GM18502 (cell line): ENCODE data around the gene DDX31.

ENCODE experiments used
- ATAC-seq: cut with Tn5 transposase; IDR thresholded peaks from one replicate; pipeline ENCODE4 v1.9.1; 2021; ENCODE audit warnings: mild to moderate bottlenecking; ENCODE audit not compliant: unreplicated experiment, poor library complexity

Gene DDX31

GRCh38 chr9:132638240-132638639 is 31.5 kb downstream of the DDX31 start:
- ATAC-seq, result no peak

GRCh38 chr9:132637801-132638200 is 32.0 kb downstream of the DDX31 start:
- no peak for ATAC-seq

GRCh38 chr9:132637351-132637750 is 32.4 kb downstream of the DDX31 start:
- no peak for ATAC-seq

- no peak for ATAC-seq
These were observed 35.5 kb downstream of the DDX31 start for GRCh38 chr9:132634327-132634726.

GRCh38 chr9:132632413-132633129 is 37.2 kb downstream of the DDX31 start:
- ATAC-seq, result no peak

GRCh38 chr9:132631685-132632084 is 38.1 kb downstream of the DDX31 start:
- ATAC-seq, result no peak

- no peak for ATAC-seq
These were observed 38.5 kb downstream of the DDX31 start for GRCh38 chr9:132631280-132631679.

GRCh38 chr9:132630811-132631210 is 39.0 kb downstream of the DDX31 start:
- ATAC-seq, result no peak

GRCh38 chr9:132630116-132630515 is 39.7 kb downstream of the DDX31 start:
- ATAC-seq, result no peak

GRCh38 chr9:132628746-132629145 is 41.0 kb downstream of the DDX31 start:
- ATAC-seq, result no peak

GRCh38 chr9:132627594-132627993 is 42.2 kb downstream of the DDX31 start:
- no peak for ATAC-seq

GRCh38 chr9:132627106-132627505 is 42.7 kb downstream of the DDX31 start:
- no peak for ATAC-seq

GRCh38 chr9:132626285-132626684 is 43.5 kb downstream of the DDX31 start:
- ATAC-seq, result no peak

GRCh38 chr9:132622159-132622558 is 47.6 kb downstream of the DDX31 start:
- no peak for ATAC-seq

GRCh38 chr9:132616725-132617124 is 53.1 kb downstream of the DDX31 start:
- ATAC-seq, result no peak

- ATAC-seq, result no peak
These were observed 54.0 kb downstream of the DDX31 start for GRCh38 chr9:132615774-132616173.

- no peak for ATAC-seq
These were observed 55.5 kb downstream of the DDX31 start for GRCh38 chr9:132614324-132614723.

GRCh38 chr9:132610661-132611060 is 59.1 kb downstream of the DDX31 start:
- ATAC-seq, result no peak

- no peak for ATAC-seq
These were observed 60.0 kb downstream of the DDX31 start for GRCh38 chr9:132609829-132610228.

- ATAC-seq, result no peak
These were observed 60.6 kb downstream of the DDX31 start for GRCh38 chr9:132609184-132609583.

GRCh38 chr9:132606066-132606465 is 63.7 kb downstream of the DDX31 start:
- ATAC-seq, result no peak

GRCh38 chr9:132605387-132605786 is 64.4 kb downstream of the DDX31 start:
- no peak for ATAC-seq

- ATAC-seq, result no peak
These were observed 67.6 kb downstream of the DDX31 start for GRCh38 chr9:132602207-132602606.
